Measurements from ENCODE around the gene CREBBP.

CREBBP gene

DNA sequence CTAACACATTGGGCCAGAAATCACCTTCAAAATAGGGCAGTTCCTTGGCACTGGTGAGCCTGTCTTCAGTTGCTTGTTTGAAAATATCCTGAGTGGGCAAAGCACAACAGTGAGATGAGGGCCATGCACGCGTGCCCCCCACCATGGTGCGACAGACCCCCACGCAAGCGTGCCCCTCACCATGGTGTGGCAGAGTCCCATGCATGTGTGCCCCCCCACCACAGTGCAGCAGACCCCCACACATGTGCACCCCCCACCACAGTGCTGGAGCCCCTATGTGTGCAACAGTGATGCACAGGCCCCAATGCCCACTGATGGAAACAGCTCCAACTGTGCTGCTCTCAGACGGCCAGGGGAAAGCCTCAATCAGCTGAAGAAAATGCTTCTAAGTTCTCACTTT lies 144.4 kb downstream of the CREBBP start:
- TF ChIP-seq, protein P1, sequence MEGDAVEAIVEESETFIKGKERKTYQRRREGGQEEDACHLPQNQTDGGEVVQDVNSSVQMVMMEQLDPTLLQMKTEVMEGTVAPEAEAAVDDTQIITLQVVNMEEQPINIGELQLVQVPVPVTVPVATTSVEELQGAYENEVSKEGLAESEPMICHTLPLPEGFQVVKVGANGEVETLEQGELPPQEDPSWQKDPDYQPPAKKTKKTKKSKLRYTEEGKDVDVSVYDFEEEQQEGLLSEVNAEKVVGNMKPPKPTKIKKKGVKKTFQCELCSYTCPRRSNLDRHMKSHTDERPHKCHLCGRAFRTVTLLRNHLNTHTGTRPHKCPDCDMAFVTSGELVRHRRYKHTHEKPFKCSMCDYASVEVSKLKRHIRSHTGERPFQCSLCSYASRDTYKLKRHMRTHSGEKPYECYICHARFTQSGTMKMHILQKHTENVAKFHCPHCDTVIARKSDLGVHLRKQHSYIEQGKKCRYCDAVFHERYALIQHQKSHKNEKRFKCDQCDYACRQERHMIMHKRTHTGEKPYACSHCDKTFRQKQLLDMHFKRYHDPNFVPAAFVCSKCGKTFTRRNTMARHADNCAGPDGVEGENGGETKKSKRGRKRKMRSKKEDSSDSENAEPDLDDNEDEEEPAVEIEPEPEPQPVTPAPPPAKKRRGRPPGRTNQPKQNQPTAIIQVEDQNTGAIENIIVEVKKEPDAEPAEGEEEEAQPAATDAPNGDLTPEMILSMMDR (IDR thresholded peaks at IDR 0.05; ENCODE audit: unreplicated experiment in 3 of 3) = no peak
- no peak overlapping the region for H3K27ac Mint-ChIP-seq
- peaks cover 81% of the 10 kb centered on the region for H3K36me3 Mint-ChIP-seq (ENCODE audit: low read depth)
- no peaks in the 10 kb centered on the region for H3K27me3 Mint-ChIP-seq (ENCODE audit: low read depth)
- no peaks in the 10 kb centered on the region for H3K9me3 Mint-ChIP-seq
- H3K4me1 Mint-ChIP-seq = no peaks in the 10 kb centered on the region
- no peak overlapping the region for H3K4me3 Mint-ChIP-seq

DNA sequence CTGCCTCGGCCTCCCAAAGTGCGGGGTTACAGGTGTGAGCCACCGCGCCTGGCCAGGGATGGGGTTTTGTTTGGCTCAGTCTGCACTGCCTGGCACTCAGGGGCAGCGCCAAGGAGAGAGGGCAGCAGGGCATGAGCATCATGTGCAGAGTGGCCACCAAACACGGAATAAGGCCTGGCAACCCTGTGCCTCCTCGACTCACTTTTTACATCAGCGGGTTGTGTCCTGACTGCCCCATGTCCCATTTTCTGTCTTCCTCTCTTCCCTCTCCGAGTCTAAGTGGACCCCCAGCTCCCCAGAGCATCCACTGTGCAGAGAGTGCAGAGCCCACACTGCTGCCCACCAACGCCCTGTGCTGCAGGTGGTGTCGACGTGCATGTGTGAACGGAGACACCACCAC lies 145.0 kb downstream of the CREBBP start:
- Mint-ChIP-seq H3K9me3 (no peaks in the 10 kb centered on the region), H3K27me3 (ENCODE audit: low read depth) (no peaks in the 10 kb centered on the region), H3K4me3 (no peak overlapping the region), H3K27ac (no peak overlapping the region), H3K36me3 (ENCODE audit: low read depth) (peaks cover 83% of the 10 kb centered on the region), H3K4me1 (no peaks in the 10 kb centered on the region)
- TF ChIP-seq, protein P1 (IDR thresholded peaks at IDR 0.05; ENCODE audit: unreplicated experiment in 3 of 3) = no peak

DNA sequence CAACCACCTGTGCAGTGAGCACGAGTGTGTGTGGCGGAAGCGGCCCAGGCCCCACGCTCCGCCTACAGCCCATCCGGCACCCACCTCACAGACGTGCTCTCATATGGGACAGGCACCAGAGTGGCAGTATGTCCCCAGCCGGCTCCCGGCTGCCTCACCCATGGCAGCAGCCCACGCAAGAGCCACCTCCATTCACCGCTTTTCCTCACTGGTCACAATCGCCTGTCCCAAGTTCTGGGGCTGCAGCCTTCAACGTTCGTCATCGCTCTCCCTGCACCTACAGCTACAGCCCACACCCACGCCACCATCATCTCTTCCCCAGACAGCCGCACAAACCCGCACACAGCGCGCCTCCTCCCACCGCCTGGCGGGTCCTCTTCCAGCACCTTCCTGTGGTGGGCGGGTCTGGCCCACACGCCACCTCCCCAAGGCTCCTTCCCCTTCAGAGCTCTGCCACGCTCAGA lies 145.7 kb downstream of the CREBBP start:
- TF ChIP-seq, protein P1 (IDR thresholded peaks at IDR 0.05; ENCODE audit: unreplicated experiment in 3 of 3) = no peak
- peaks cover 85% of the 10 kb centered on the region for H3K36me3 Mint-ChIP-seq (ENCODE audit: low read depth)
- H3K9me3 Mint-ChIP-seq = no peaks in the 10 kb centered on the region
- H3K27me3 Mint-ChIP-seq (ENCODE audit: low read depth) = no peaks in the 10 kb centered on the region
- no peaks in the 10 kb centered on the region for H3K4me1 Mint-ChIP-seq
- H3K4me3 Mint-ChIP-seq = no peak overlapping the region
- no peak overlapping the region for H3K27ac Mint-ChIP-seq

DNA sequence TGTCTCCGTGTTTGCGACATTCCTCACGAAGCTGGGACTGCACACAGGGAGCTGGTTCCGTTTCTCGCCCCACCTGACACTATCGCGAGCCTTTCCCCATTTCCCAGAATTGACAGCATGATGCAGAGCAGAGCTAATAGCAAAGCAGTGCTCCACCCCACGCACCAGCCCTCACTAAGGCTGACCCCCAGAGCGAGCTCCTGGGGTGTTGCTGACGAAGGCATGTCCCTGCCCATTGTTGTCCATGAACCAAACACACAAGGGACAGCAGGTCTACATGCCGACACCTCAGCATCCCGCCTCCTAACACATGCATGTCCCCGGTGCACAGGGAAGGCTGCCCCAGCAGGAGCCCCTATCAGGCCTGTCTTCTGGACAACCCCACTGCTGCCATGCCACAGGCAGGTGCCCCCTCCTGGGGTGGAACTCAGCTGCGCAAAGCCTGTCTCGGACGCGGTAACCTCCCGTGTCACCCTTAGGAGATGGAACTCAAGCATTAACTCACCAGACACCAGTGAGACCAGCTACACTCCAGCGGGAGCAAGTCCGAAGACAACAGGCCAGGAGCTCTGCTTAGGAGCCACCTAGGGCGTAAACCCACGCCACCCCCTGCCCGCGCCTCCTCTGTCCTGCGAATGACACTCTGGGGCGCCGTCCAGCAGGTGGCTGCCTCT lies 146.3 kb downstream of the CREBBP start:
- Mint-ChIP-seq H3K36me3 (ENCODE audit: low read depth) (peaks cover 85% of the 10 kb centered on the region), H3K4me1 (no peaks in the 10 kb centered on the region), H3K27ac (no peak overlapping the region), H3K4me3 (no peak overlapping the region), H3K27me3 (ENCODE audit: low read depth) (no peaks in the 10 kb centered on the region), H3K9me3 (no peaks in the 10 kb centered on the region)
- TF ChIP-seq, protein P1 (IDR thresholded peaks at IDR 0.05; ENCODE audit: unreplicated experiment in 3 of 3) = no peak

DNA sequence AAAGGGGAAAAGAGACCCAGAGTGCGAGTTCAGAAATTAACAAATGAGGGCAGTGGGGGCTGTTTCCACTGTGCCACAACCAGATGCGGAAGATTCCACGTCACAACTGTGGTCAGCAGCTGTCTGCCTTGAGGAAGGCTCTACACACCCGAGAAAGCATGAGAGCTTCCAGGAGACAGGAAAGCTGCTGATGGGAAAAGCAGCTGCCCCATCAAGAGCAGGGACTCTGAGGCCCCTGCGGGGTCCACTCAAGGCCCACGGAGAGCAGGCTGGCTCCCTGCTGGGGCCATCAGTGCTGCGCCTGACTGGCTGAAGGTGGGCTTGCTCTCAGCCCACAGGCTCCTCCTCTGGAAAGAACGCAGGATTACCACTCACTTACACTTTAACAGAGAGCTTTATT lies 148.3 kb downstream of the CREBBP start:
- Mint-ChIP-seq H3K27me3 (ENCODE audit: low read depth) (no peaks in the 10 kb centered on the region), H3K4me1 (no peaks in the 10 kb centered on the region), H3K4me3 (no peak overlapping the region), H3K9me3 (no peaks in the 10 kb centered on the region), H3K36me3 (ENCODE audit: low read depth) (peaks cover 74% of the 10 kb centered on the region), H3K27ac (no peak overlapping the region)
- TF ChIP-seq, protein P1 (IDR thresholded peaks at IDR 0.05; ENCODE audit: unreplicated experiment in 3 of 3) = no peak
